Fibroblast of lung (primary cell): ENCODE measurements around the gene LARP4B.
"Not testable (repeated sequence)": the region's sequence is repeated elsewhere in the genome, so short reads cannot be mapped to it uniquely, and the experiment has no call there.

ENCODE experiments used
- CTCF ChIP-seq, 2 donors: IDR thresholded peaks in 1 of 2; conservative IDR thresholded peaks in 1 of 2; 1 replicate in 1 of 2; 2 replicates in 1 of 2; pipeline ENCODE4 v1.5.1; 2011 to 2012; ENCODE audit warnings: low read length in 2 of 2, control low read depth in 1 of 2, inconsistent platforms in 1 of 2, low read depth in 1 of 2, mild to moderate bottlenecking in 1 of 2
- EZH2 ChIP-seq: IDR thresholded peaks from 2 replicates; pipeline ENCODE4 v1.5.1; 2012; ENCODE audit warnings: low read length, control low read depth, mild to moderate bottlenecking; ENCODE audit errors: missing control alignments

DNA sequence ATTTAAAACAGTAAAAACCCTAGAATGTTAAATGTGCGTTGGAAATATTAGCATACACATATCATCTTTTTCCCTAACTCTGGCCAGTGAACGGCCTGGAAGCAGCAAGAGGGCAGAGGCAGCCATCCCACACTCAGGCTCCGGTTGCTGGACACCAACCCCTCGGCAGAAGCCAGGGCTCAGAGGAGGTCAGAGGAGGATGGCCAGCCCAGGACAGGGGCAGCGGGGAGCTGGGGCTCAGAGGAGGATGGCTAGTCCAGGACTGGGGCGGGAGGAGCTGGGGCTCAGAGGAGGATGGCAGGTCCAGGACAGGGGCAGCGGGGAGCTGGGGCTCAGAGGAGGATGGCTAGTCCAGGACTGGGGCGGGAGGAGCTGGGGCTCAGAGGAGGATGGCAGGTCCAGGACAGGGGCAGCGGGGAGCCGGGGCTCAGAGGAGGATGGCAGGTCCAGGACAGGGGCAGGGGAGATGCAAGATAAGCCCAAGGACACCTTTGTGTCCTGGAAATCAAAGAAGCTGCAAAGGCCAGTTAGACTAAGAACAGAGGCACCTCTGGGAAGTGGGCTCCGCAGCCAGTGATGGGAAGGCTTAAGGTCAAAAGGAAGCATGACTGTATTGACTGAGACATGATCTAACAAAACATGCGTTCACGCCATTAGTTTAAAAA is 161.3 kb downstream of the LARP4B start:
- TF ChIP-seq CTCF (conservative IDR thresholded peaks at IDR 0.05 in 1 of 2, IDR thresholded peaks at IDR 0.05 in 1 of 2; ENCODE audit: low read depth in 1 of 2, low read length in 2 of 2); EZH2: not testable (repeated sequence)
